ENCODE data around the gene ZNG1C.
"Not testable (repeated sequence)": the region's sequence is repeated elsewhere in the genome, so short reads cannot be mapped to it uniquely, and the experiment has no call there.

GRCh38 chr9:68323749-68324148 lies 82.0 kb downstream of the ZNG1C start:
- not testable (repeated sequence) for TF ChIP-seq CTCF, EP300, POLR2A (IDR thresholded peaks at IDR 0.05)

Data from ovary (tissue), 3 donors.